ENCODE data around the gene RRAS.
"Not testable (repeated sequence)": the region's sequence is repeated elsewhere in the genome, so short reads cannot be mapped to it uniquely, and the experiment has no call there.

RRAS gene

GRCh38 chr19:49626226-49626625 is 13.7 kb downstream of the RRAS start:
- no peak for DNase-seq (ENCODE audit: low read depth)
- TF ChIP-seq CTCF (IDR thresholded peaks at IDR 0.05; ENCODE audit: low read depth, low read length, missing control alignments) = no peak
- H3K4me3 ChIP-seq (ENCODE audit: low read depth, low read length) = no peak overlapping the region

- no peak for DNase-seq (ENCODE audit: low read depth)
- no peak for TF ChIP-seq CTCF (IDR thresholded peaks at IDR 0.05; ENCODE audit: low read depth, low read length, missing control alignments)
- H3K4me3 ChIP-seq (ENCODE audit: low read depth, low read length) = no peak overlapping the region
Observed at GRCh38 chr19:49624967-49625910, 14.7 kb downstream of the RRAS start.

GRCh38 chr19:49617860-49618259 is 22.1 kb downstream of the RRAS start:
- not testable (repeated sequence) for DNase-seq (ENCODE audit: low read depth)

GRCh38 chr19:49616945-49617344 is 23.0 kb downstream of the RRAS start:
- no peak overlapping the region for H3K4me3 ChIP-seq (ENCODE audit: low read depth, low read length)
- DNase-seq (ENCODE audit: low read depth) = no peak
- no peak for TF ChIP-seq CTCF (IDR thresholded peaks at IDR 0.05; ENCODE audit: low read depth, low read length, missing control alignments)

More at GRCh38 chr19:49617860-49618259, 22.1 kb downstream of the RRAS start:
- H3K4me3 ChIP-seq (ENCODE audit: low read depth, low read length) = not testable (repeated sequence)

GRCh38 chr19:49616532-49616931 is 23.4 kb downstream of the RRAS start:
- no peak overlapping the region for H3K4me3 ChIP-seq (ENCODE audit: low read depth, low read length)
- no peak for DNase-seq (ENCODE audit: low read depth)
- no peak for TF ChIP-seq CTCF (IDR thresholded peaks at IDR 0.05; ENCODE audit: low read depth, low read length, missing control alignments)

- no peak overlapping the region for H3K4me3 ChIP-seq (ENCODE audit: low read depth, low read length)
- no peak for DNase-seq (ENCODE audit: low read depth)
- no peak for TF ChIP-seq CTCF (IDR thresholded peaks at IDR 0.05; ENCODE audit: low read depth, low read length, missing control alignments)
Observed at GRCh38 chr19:49615861-49616260, 24.1 kb downstream of the RRAS start.

GRCh38 chr19:49614096-49614833 is 25.7 kb downstream of the RRAS start:
- no peak for TF ChIP-seq CTCF (IDR thresholded peaks at IDR 0.05; ENCODE audit: low read depth, low read length, missing control alignments)
- no peak overlapping the region for H3K4me3 ChIP-seq (ENCODE audit: low read depth, low read length)
- no peak for DNase-seq (ENCODE audit: low read depth)

All from GM12864 (cell line).